ENCODE data around the gene CACNA1E.

Gene CACNA1E

GRCh38 chr1:181592255-181592859 is 109.0 kb downstream of the CACNA1E start:
- DNase-seq, result no peak

DNA sequence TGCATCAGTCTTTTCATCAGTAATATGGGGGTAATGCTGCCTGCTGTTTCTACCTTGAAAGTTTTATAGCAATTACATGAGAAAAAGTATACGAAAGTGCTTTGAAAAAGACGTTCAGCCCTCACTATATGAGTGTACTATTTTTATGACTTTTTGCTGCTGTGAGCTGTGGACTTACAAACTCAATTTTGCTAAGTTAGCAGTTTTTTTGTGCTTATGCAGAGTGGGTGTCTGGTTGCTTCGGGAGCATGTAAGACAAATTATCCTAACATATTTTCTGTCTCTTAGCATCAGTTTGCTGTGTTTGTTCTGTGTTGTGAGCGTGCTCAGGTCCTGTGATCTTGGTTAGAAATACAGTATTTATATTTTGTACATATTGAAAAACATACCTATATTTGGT is 109.7 kb downstream of the CACNA1E start:
- DNase-seq, result no peak

DNA sequence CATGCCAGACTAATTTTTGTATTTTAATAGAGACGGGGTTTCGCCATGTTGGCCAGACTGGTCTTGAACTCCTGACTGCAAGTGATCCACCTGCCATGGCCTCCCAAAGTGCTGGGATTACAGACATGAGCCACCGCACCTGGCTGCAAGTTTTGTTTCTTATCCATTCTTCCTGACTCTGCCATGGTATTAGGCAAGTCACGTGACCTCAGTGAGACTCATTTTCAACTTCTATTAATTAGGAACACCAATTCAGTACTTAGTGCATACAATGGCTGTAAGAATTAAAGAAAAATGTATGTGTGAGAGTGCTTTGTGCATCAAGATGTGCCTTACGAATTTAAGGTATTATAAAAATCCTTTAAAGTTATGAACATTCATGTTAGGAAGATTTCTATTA is 111.2 kb downstream of the CACNA1E start:
- DNase-seq, result no peak

- no peak for DNase-seq
These were observed 111.9 kb downstream of the CACNA1E start for GRCh38 chr1:181595234-181595633.

DNA sequence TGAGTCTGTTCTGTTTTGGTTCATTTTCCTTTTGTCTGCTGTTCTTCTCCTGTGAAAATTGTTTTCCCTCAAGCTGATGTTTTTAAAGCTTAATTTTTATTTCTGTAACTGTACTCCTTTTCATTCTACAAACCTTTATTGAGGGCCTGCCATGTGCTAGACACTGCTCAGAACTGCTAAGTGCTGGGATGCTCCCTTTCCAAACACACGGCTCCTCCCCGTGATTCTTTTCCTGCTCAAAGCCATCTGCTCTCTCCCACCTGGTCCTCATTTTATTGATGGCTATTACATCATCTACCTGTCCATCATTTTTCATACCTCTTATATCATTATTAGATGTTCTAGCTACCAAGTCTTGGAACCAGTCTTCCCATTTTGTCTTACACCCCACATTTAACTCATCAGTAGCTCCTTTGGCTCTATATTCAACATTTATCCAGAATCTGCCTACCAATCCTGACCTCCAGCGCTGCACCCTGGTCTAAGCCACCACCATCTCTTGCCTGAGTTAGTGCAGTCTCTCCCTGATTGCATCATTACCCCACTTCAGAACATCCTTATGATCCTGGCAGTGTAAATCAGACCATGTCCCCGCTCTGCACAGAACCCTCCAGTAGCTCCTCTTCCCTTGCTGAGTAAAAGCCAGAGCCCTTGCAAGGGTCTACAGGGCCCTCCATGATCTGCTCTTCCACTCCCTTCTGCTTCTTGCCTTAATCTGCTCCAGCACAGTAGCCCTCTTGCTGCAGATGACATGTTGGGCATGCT is 118.1 kb downstream of the CACNA1E start:
- no peak for DNase-seq

DNA sequence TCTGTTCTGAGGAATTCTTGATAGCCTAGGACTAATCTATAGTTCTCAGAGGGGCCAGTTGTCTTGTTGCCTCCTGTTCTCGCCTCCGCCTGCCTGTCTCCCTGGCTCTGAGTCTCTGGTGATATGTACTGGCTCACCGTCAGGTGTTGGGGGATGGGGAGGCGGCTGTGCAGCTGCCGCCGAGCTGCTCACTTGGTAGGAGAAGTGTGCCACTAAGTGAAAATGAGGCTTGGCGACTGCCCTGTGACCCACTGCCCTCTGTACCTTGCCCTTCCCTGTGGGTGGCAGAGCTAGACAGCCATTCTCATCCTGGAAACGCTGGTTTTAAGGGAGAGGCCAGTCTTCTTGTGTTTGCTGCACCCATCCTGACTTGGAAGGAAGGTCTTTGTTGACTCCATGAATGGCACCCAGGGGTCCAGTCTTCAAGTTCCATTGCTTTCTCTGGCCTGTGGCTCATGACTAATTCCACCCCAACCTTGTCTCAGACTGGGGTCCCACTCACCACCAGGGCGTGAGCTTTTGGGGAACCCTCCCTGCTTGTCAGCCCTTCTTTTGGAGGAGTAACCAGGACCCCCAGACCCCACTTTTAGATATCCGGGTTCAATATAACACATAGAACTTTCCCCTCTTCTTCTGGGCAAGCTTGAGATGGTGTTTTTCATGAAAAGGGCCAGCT is 120.6 kb downstream of the CACNA1E start:
- no peak for DNase-seq

- DNase-seq, result no peak
These were observed 121.3 kb downstream of the CACNA1E start for GRCh38 chr1:181604482-181605249.

DNA sequence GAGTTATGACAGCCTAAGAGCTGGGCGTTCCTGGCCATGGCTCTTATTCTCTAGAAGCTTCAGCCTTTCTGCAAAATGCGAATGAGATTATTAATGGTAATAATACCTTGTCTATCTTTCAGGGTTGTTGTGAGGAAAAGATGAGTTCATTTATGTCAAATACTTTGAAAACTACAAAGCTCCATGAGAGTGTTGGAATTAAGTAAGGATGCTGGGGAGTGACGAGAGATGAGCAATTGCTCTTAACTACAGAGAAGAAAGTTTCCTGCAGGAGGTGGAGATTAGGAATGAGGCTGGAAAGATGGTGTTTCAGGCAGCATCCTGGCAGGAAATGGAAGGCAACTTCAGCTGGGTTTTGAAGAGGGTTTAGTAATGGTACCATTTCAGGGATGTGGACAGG is 124.2 kb downstream of the CACNA1E start:
- no peak for DNase-seq

- no peak for DNase-seq
These were observed 125.1 kb downstream of the CACNA1E start for GRCh38 chr1:181608386-181608785.

DNA sequence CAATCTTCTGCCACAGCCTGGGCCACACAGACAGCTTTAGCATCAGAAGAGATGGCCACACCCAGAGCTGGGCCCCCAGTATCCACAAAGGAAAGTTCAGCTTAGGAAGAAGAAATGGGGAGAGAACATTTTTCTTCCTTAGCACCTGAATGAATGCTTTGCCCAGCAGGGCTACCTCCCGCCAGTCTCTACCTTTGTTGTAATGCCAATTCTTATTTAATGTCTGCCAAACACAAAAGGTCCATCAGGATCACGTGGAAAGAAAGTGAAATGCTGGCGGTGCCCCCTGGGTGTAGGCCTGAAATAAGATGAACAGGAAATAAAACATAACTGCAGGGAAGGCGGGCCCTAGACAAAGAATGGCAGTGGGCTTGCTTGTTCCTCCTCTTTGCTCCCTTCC is 125.6 kb downstream of the CACNA1E start:
- no peak for DNase-seq

GRCh38 chr1:181612100-181612499 is 128.8 kb downstream of the CACNA1E start:
- DNase-seq, result no peak

DNA sequence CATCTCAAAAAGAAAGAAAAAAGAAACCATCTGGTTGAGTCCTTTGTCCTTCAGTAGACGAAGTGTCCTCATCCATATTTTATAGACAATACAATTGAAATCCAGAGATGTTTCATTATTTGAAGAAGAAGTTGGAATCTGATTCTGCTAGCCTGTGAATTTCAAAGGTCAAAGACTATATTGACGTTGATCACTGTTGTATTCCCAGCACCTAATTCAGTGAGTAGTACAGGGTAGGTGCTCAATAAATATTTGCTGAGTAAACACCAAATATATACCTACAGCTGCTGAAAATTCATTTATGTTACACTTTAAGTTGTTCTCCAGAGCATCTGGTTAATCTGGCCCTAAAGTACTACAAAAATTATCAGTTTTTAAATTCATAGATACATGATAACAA is 135.2 kb downstream of the CACNA1E start:
- no peak for DNase-seq

DNA sequence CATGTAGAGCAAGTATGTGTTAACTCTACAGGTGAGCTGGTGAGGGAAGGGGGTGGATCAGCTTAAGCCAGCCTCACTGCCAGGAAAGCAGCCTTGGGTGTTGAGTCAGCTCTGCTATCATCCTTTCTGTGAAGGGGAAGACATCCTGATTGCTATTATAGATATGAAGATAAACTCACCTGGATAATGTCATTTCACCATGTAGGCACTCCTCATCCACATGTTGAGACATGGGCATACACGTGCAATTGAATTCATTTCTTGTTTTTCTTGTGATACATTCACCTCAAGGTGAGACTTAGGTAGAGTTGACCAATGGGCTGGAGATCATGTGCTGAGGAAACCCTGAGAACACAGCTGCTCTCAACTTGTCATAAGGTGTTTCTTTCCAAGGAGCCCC is 136.9 kb downstream of the CACNA1E start:
- DNase-seq, result no peak

- no peak for DNase-seq
These were observed 140.5 kb downstream of the CACNA1E start for GRCh38 chr1:181623850-181624249.

DNA sequence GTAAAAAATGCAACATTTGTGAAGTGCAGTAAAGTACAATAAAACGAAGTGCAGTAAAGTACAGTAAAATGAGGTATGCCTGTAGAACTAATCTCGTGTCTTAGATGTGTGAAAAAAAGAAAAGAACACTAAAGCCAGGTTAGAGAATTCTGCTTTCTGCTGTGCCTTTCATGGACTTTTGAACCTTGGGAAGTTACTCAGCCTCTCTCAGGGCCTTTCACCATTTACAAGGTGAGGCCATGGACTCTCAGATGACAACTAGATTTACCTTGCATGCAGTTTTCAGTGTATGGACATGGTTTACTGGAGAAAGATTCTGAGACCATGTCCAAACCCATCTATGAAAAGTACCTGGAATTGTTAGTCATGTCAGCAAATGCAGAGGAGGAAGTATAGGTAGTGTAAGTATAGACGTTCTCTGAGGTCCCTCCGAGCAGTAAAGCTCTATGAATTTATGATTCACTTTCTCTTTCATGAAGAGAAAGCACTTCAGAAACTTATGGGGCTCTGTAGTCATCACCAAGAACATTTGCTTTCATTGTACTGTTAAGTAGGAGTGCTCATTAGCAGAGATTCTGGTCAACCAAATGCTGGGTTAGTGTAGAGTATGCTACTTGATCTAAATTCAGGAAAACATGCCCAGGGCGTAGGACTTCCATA is 143.1 kb downstream of the CACNA1E start:
- no peak for DNase-seq

DNA sequence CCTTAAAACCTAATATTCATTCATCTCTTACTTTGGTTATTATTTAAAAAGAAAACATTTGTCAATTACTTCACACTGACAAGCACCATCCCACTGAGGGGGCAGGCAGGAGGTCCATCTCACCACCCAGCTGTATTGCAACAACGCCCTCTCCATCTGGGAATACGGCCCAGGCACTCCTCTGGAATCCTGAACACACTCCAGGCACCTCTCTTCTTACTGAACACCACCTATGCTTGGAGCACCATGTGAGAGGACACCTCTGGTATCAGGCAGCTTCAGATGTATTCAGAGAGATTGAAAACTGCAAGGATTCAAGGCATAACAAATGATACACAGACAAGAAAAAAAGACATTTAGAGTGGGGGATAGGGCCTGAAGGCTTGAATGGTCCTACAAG is 147.1 kb downstream of the CACNA1E start:
- DNase-seq, result no peak

GRCh38 chr1:181630838-181631237 is 147.5 kb downstream of the CACNA1E start:
- DNase-seq, result no peak

- no peak for DNase-seq
These were observed 149.2 kb downstream of the CACNA1E start for GRCh38 chr1:181632492-181632891.

GRCh38 chr1:181632960-181633359 is 149.6 kb downstream of the CACNA1E start:
- DNase-seq, result no peak

- DNase-seq, result no peak
These were observed 151.8 kb downstream of the CACNA1E start for GRCh38 chr1:181635110-181635509.

DNA sequence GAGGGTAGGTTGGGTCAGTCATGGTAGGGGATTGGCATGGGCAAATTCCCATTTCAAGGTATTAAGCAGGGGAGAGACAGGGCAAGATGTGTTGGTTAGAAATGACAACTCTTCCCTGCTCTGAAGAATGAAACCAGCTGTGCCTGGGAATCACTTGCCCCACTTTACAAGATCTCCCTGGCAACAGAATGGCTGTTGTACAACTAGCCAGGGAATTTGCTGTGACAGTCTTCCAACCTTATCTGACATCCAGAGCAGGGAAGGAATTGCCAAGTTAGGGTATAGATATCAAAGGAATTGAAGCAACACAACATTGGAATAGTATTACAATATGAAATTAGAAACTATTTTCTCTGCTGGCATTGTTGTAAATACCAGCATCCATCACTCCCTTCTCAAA is 154.7 kb downstream of the CACNA1E start:
- no peak for DNase-seq

- no peak for DNase-seq
These were observed 157.6 kb downstream of the CACNA1E start for GRCh38 chr1:181640956-181641355.

- no peak for DNase-seq
These were observed 160.3 kb downstream of the CACNA1E start for GRCh38 chr1:181643631-181644030.
